Panc1 (cell line): Measurements from ENCODE around the gene PGM5. TPM values are rescaled to one million over a fixed set of nuclear protein-coding genes. Genes with fewer than 3 reads are reported as not detected.

Source experiments
- ATAC-seq: fragments of 200-7000 bp; cut with Tn5 transposase; 2 replicates; pipeline ENCODE4 v1.9.1; 2020; ENCODE audit warnings: mild to moderate bottlenecking, moderate library complexity
- BruUV-seq: library from RNA; stranded (reverse); fragments of 400-500 nt; replicated peaks from 2 replicates; lab custom pipeline; 2021; lab: Mats Ljungman, UMichigan
- CTCF ChIA-PET: fragments of 300-600 bp; sonication (Branson Sonifier 250); formaldehyde crosslinking; loops from one replicate; lab custom pipeline; 2022; ENCODE audit warnings: antibody characterized with exemption; lab: Charles Lee
- POLR2A ChIA-PET: fragments of 300-600 bp; sonication (Branson Sonifier 250); formaldehyde crosslinking; loops from one replicate; lab custom pipeline; 2022; ENCODE audit warnings: antibody characterized with exemption; lab: Charles Lee
- DNase-seq: peaks from one replicate; pipeline ENCODE4 v3.0.0-alpha.2; 2010; ENCODE audit warnings: low read depth, low spot score
- H3K27ac ChIP-seq: 2 replicates; pipeline ENCODE4 v1.5.1; 2011; ENCODE audit warnings: mild to moderate bottlenecking, low read length, inconsistent platforms
- H3K27me3 ChIP-seq: fragments of 200-500 bp; sonication (Bioruptor generic); 2 replicates; pipeline ENCODE4 v1.6.0; 2014; ENCODE audit warnings: low read length, inconsistent platforms; ENCODE audit not compliant: control insufficient read depth, insufficient read depth
- H3K36me3 ChIP-seq: fragments of 200-500 bp; sonication (Bioruptor generic); 2 replicates; pipeline ENCODE4 v1.5.1; 2014; ENCODE audit warnings: inconsistent platforms, mild to moderate bottlenecking, low read length, moderate library complexity; ENCODE audit not compliant: control insufficient read depth, insufficient read depth
- H3K4me1 ChIP-seq: 2 replicates; pipeline ENCODE4 v1.5.1; 2011; ENCODE audit warnings: inconsistent platforms, mild to moderate bottlenecking, low read length, moderate library complexity; ENCODE audit not compliant: control insufficient read depth, insufficient read depth
- H3K4me3 ChIP-seq, 2 experiments: 2 replicates each; pipeline ENCODE4 v1.5.1; 2011 to 2012; ENCODE audit warnings: low read depth in 2 of 2, low read length in 2 of 2, mild to moderate bottlenecking in 2 of 2, inconsistent platforms in 1 of 2, moderate library complexity in 1 of 2
- H3K9me3 ChIP-seq: fragments of 200-500 bp; sonication (Bioruptor generic); 2 replicates; pipeline ENCODE4 v1.5.1; 2014; ENCODE audit warnings: low read depth, mild to moderate bottlenecking, inconsistent platforms, low read length, moderate library complexity; ENCODE audit not compliant: control insufficient read depth, insufficient read depth
- CTCF ChIP-seq: fragments of 450-650 bp; IDR thresholded peaks from 2 replicates; pipeline ENCODE4 v1.5.1; 2017; ENCODE audit warnings: mild to moderate bottlenecking
- POLR2AphosphoS5 ChIP-seq: IDR thresholded peaks from 2 replicates; pipeline ENCODE4 v1.6.1; 2012; ENCODE audit warnings: mild to moderate bottlenecking, low read depth, low read length, moderate library complexity
- REST ChIP-seq, 2 experiments: IDR thresholded peaks; 2 replicates each; pipeline ENCODE4 v1.6.1; 2011 to 2012; ENCODE audit warnings: low read depth in 2 of 2, control low read depth in 1 of 2, low read length in 1 of 2, mild to moderate bottlenecking in 1 of 2, moderate library complexity in 1 of 2; ENCODE audit not compliant: insufficient read depth in 1 of 2
- SIN3A ChIP-seq: IDR thresholded peaks from 2 replicates; pipeline ENCODE4 v1.6.1; 2012; ENCODE audit warnings: low read depth, mild to moderate bottlenecking, low read length, moderate library complexity, borderline replicate concordance; ENCODE audit not compliant: insufficient read depth
- TCF7L2 ChIP-seq: IDR thresholded peaks from 2 replicates; pipeline ENCODE4 v1.6.1; 2011; ENCODE audit warnings: mild to moderate bottlenecking, low read depth, low read length, inconsistent platforms
- in situ Hi-C: cut with HindIII; loops from 2 replicates; pipeline ENCODE4 v1.10.0; 2016; ENCODE audit warnings: low sequenced_read_pairs, low pct_unique_long_range_greater_than_20kb
- intact Hi-C: fragments of 100-400 bp; cut with micrococcal nuclease; formaldehyde crosslinking; loops from one replicate; pipeline ENCODE4 v1.10.0; 2022; ENCODE audit not compliant: unreplicated experiment
- total RNA-seq: library from RNA; stranded (reverse); gene quantifications from one replicate; pipeline ENCODE4 v1.2.1, GENCODE V29; 2021; ENCODE audit not compliant: unreplicated experiment

PGM5 gene
- total RNA-seq, 1 experiment from 2014 or later: 0.21 TPM

- ChIA-PET POLR2A (no interaction called here), CTCF (no interaction called here)
- ATAC-seq (no peak), DNase-seq (no peak)
- H3K4me3 ChIP-seq: no peak overlapping the region
- intact Hi-C loops: loop anchor here (10.0 kb wide), 1 partner anchor 49 kb away; no protein-coding TSS in a partner anchor
- TF ChIP-seq REST (IDR thresholded peaks at IDR 0.05; ENCODE audit: insufficient read depth in 1 of 2, low read depth in 2 of 2, low read length in 1 of 2) (no peak), CTCF (no peak), POLR2AphosphoS5 (no peak), SIN3A (no peak), TCF7L2 (no peak)
- no peaks in the 10 kb centered on the region for H3K27me3 ChIP-seq
- H3K27ac ChIP-seq: no peak overlapping the region
- no peaks in the 10 kb centered on the region for H3K4me1 ChIP-seq
- H3K36me3 ChIP-seq: no peaks in the 10 kb centered on the region
- no TSS peak for BruUV-seq
- in situ Hi-C loops: no loop called here
- H3K9me3 ChIP-seq: no peaks in the 10 kb centered on the region
Observed at GRCh38 chr9:68473790-68474189, 117.4 kb downstream of the PGM5 start.

- CTCF ChIA-PET: no interaction called here
- H3K27ac ChIP-seq: no peak overlapping the region
- no peak overlapping the region for H3K4me3 ChIP-seq
- DNase-seq (no peak), ATAC-seq (no peak)
- intact Hi-C loops (loop anchor here (10.0 kb wide), 1 partner anchor 52 kb away; no protein-coding TSS in a partner anchor), in situ Hi-C loops (no loop called here)
- H3K27me3 ChIP-seq: no peaks in the 10 kb centered on the region
- POLR2A ChIA-PET: no interaction called here
- H3K4me1 ChIP-seq: no peaks in the 10 kb centered on the region
- H3K9me3 ChIP-seq: no peaks in the 10 kb centered on the region
- TF ChIP-seq SIN3A: no peak
- TF ChIP-seq CTCF: no peak
- no peak for TF ChIP-seq POLR2AphosphoS5
- no TSS peak for BruUV-seq
- no peaks in the 10 kb centered on the region for H3K36me3 ChIP-seq
Observed at GRCh38 chr9:68476422-68476821, 120.0 kb downstream of the PGM5 start.
